ENCODE data around the gene ADAMTSL2. TPM values are rescaled to one million over a fixed set of nuclear protein-coding genes. Genes with fewer than 3 reads are reported as not detected.

The ADAMTSL2 gene
- polyA plus RNA-seq (ENCODE audit: insufficient read depth in 1 of 5, insufficient read length in 5 of 5, low replicate concordance in 1 of 5): 10 to 100 TPM in 2 of 5 donors, 1 to 10 TPM in 3; 6.3 to 20.3 (median 9.3) TPM
- long read RNA-seq, donor 1, partial matches to known transcripts: 6 of 6 reads
- long read RNA-seq, donor 1, other reads (novel, unspliced or antisense): 0 of 6 reads
- long read RNA-seq, donor 2, full-length matches to known transcripts: 2 of 2 reads
- long read RNA-seq, donor 2, partial matches to known transcripts: 0 of 2 reads
- long read RNA-seq, donor 2, other reads (novel, unspliced or antisense): 0 of 2 reads
- long read RNA-seq, donor 3: 0 reads
- long read RNA-seq, donor 4: 0 reads
- long read RNA-seq, donor 5: 0 reads
- long read RNA-seq, donor 6: 0 reads
- long read RNA-seq, donor 7: 0 reads
- long read RNA-seq, donor 8: 0 reads

- peak; percentile 89 for DNase-seq
Measured at GRCh38 chr9:133534346-133535291, at the start of gene ADAMTSL2. Gene ADAMTSL2, plus strand, starts transcription at chr9:133534704. Its CDS starts 2,009 bp downstream, at chr9:133536713.

DNA sequence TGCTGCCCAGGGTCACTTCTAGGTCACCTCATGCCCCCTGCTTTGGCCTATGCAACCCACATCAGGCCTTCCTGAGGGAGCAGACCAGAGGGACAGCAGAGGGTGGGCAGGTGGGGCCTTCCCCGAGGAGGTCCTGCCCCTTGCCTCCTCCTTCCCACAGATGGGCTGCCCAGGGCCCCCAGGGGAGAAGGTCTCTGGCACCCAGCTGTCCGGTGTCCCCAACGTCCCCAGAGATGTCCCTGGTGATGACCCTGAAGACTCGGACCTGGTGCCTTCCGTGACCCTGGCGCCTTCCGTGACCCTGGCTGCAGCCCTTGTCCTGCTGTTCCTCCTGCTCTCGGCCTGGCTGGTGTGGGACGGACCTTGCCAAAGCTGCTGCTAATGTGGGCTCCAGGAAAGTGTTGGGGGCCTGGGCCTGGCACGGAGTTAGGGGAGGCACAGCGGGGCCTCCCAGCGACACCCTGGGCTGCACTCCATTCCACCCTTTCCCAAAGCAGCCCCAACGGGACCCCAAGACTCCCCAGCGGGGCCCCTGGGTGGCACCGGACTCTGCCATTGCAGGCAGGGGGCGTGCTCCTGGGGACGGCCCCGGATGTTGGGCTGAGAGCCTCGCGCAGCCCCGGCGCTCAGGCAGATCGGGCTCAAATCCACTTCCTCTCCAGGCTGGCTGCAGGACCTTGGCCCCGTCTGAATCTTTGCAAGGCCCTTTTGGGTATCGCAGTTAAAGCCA, 48.8 kb upstream of the ADAMTSL2 start:
- no peak for DNase-seq

DNA sequence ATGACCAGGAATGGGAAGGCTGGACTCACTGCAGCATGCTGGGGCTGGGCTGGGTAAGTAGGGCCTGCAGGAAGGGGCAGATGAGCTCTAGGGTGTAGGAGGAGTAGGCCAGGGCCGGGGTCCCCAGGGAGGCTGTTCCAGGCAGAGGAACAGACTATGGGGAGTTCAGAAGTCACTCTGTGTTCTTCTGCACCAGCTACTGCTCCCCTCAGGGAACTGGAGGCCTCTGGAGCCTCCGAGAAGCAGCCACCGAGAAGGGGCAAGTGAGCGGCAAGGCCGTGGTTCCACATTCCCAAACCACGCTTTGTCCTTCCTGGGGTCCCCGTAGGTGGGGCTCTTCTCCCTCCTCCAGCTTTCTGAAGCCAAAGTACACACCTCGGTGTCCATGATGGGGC, 47.2 kb upstream of the ADAMTSL2 start:
- DNase-seq: no peak

DNA sequence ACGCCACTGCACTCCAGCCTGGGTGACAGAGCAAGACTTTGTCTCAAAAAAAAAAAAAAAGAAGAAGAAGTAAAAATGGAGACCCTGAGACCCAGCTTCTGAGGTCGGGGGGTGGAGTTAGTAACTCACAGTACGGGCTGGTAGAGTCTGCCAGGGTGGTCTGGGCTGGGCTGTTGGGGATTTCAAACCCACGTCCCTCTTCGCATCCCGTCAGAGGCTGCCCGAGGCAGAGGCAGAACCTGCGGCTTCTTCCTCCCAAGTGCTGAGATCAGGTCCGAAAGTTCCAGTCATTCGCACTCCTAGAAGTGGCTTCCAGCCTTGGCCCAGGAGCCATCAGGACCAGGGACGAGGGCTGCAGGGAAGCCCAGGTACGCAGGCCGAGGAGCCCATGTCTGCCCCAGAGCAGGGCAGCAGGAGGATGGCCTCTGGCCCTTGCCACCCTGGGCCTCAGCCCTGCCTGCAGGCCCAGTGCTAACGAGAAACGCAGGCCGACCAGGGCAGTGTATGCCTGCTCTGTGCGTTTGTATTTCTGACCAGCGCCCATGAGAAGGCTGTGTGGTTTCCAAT, 45.7 kb upstream of the ADAMTSL2 start:
- DNase-seq: no peak

- DNase-seq: no peak
Measured at GRCh38 chr9:133489253-133490190, 45.0 kb upstream of the ADAMTSL2 start.

- no peak for DNase-seq
Measured at GRCh38 chr9:133490201-133490681, 44.3 kb upstream of the ADAMTSL2 start.

- DNase-seq: no peak
Measured at GRCh38 chr9:133490865-133491655, 43.4 kb upstream of the ADAMTSL2 start.

DNA sequence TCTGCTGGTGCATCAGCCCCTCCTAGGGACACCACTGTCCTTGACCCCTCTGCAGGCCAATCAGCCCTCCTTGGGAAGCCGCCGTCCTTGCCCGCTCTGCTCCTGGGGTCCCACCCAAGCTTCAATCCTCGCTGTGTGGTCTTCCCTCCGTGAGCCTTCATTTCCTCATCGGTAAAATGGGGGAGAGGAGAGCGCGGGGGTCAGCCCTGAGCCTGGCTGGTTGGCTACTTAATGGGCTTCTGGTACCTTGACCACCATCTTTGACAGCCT, 42.9 kb upstream of the ADAMTSL2 start:
- DNase-seq: no peak

DNA sequence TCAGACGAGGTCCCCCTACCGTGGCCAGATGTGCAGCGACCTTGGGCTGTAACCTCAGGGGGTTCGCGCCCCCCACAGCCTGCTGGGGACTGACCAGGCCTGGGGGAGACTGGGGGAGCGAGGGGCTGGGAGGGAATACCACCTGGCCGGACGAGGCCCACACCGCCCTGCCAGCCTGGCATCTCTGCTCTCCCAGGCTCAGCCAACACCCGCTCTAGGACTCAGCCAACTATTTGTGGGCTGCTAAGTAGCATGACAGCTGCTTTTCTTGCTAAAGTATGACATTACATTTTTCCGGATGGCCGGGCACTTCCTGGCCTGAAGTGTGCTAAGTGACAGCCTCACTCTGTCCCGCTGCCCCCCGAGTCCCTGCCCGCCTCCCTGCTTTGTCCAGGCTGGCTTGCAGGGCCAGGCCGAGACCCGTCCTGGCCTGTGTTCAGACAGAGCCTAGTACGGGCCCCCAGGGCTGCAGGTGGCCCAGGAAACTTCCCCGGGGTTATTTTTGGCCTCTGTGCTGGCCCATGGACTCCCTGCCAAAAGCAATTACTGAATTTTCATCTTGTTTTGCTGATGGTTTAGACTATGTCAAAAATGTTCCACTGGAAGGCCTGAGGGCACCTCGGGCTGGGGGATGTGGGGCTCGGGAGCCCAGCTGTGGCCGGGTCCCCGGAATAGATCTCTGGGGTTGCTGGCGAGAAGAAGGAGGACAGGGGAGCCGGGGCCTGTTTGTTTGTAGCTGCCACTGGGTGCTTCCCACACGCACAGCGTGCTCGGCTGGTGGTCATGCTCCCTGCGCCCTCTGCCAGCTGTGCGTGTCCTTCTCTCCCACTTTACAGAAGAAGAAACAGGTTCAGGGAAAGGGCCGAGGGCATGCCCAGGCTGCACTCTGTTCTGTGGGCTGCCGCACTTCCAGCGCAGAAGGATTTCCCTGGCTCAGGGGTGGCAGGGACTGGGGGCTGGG, 42.2 kb upstream of the ADAMTSL2 start:
- no peak for DNase-seq

DNA sequence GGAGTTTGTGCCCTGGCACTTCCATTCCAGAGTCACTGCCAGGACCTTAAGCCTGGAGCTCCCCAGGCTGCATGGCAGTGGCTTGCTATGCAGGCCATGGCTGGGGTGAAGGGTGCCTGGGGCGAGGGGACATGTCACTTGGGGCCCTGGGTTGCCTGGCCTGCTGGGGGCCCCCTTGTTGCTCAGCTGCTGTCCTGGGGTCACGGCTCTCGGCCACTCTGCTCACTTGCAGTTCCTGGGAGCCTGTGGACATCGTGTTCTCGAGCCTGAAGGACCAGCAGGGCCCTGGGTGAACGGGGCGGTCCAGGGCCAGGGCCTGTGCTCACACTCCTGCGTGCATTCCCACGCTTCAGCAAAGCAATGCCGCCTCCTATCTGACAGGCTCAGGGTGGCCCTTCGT, 41.1 kb upstream of the ADAMTSL2 start:
- DNase-seq: no peak

GRCh38 chr9:133493845-133494540, 40.5 kb upstream of the ADAMTSL2 start:
- DNase-seq: no peak

- DNase-seq: no peak
Measured at GRCh38 chr9:133494636-133495326, 39.7 kb upstream of the ADAMTSL2 start.

- no peak for DNase-seq
Measured at GRCh38 chr9:133495327-133496293, 38.9 kb upstream of the ADAMTSL2 start.

DNA sequence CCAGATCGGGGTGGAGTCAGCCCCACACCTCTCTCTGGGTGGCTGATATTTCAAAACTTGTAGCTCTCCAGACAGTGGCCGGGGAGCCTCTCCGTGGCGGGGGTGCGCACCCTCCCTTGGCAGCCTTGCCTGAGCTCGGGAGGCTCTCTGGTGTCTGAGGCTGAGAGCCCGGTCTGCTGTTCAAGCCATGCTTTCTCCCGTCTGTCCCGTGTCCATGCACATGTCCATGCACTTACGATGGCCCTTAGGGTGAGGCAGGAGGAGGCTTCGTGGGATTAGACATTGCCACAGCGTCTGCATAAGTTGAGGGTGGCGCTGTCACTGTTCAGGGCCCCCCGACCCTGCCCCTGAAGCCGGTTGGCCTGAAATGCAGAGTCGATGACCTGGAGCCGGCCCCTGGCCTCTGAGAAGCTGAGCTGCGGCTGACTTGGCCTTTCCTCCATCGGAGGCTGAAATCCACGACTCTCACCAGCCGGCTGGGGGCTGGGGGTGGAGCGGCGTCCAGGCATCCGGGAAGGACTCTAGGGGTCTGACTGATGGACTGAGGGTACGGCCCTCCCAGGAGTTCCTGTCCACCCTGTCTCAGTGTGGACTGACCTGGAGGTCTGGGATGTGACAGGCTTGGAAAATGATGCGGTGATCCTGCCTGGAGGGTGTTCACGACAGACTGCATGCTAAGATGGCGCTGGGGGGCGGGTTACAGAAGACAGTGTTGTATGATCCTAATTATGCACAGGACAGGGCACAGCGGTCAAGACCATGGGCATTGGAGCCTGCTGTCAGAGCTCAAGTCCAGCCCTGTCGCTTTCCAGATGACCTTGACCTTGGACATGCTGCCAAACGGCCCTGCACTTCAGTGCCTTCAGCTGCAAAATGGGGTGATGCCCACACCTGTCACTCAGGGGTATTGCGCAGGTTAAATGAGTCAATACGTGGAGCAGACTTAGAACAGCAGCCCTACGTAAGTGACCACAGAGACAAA, 37.4 kb upstream of the ADAMTSL2 start:
- DNase-seq: no peak

All from right lung (tissue), 10 donors.